PC-9 (cell line): Measurements from ENCODE around the gene SLC25A11. TPM values are rescaled to one million over a fixed set of nuclear protein-coding genes. Genes with fewer than 3 reads are reported as not detected.

Source experiments
- BruUV-seq: library from RNA; stranded (reverse); fragments of 400-500 nt; replicated peaks from 2 replicates; lab custom pipeline; 2021; lab: Mats Ljungman, UMichigan
- CTCF ChIA-PET: fragments of 300-600 bp; sonication (Branson Sonifier 250); formaldehyde crosslinking; loops from one replicate; lab custom pipeline; 2022; ENCODE audit warnings: antibody characterized with exemption; lab: Charles Lee
- POLR2A ChIA-PET: fragments of 300-600 bp; sonication (Branson Sonifier 250); formaldehyde crosslinking; loops from one replicate; lab custom pipeline; 2022; ENCODE audit warnings: antibody characterized with exemption; ENCODE audit not compliant: unreplicated experiment; lab: Charles Lee
- DNase-seq, 2 experiments: peaks; one replicate each; pipeline versions ENCODE4 v3.0.0 to v3.0.0-alpha.2; 2015 to 2022; ENCODE audit warnings: mixed read lengths in 1 of 2
- H2AFZ ChIP-seq: fragments of 200-600 bp; sonication (generic); 2 replicates; pipeline ENCODE4 v1.8.1; 2017; ENCODE audit warnings: antibody characterized with exemption
- H3F3A ChIP-seq: fragments of 200-600 bp; sonication (generic); 2 replicates; pipeline ENCODE4 v1.8.1; 2017; ENCODE audit warnings: antibody characterized with exemption, mild to moderate bottlenecking, low read depth; ENCODE audit not compliant: insufficient read depth
- H3K27ac ChIP-seq: fragments of 200-600 bp; sonication (generic); 2 replicates; pipeline ENCODE4 v1.6.1; 2016; ENCODE audit warnings: mixed run types
- H3K27me3 ChIP-seq: fragments of 200-600 bp; sonication (generic); 2 replicates; pipeline ENCODE4 v1.6.1; 2016; ENCODE audit warnings: low read depth, mixed run types; ENCODE audit not compliant: insufficient read depth
- H3K36me3 ChIP-seq: fragments of 200-600 bp; sonication (generic); 2 replicates; pipeline ENCODE4 v1.6.1; 2016; ENCODE audit warnings: low read depth, mixed run types
- H3K4me1 ChIP-seq: fragments of 200-600 bp; sonication (generic); replicated peaks from 2 replicates; pipeline ENCODE4 v1.6.1; 2016; ENCODE audit warnings: mixed run types; ENCODE audit not compliant: insufficient read depth
- H3K4me2 ChIP-seq: fragments of 200-600 bp; sonication (generic); 2 replicates; pipeline ENCODE4 v1.6.1; 2017; ENCODE audit warnings: mixed run types
- H3K4me3 ChIP-seq: fragments of 200-600 bp; sonication (generic); 2 replicates; pipeline ENCODE4 v1.6.1; 2016; ENCODE audit warnings: mixed run types
- H3K79me2 ChIP-seq: fragments of 200-600 bp; sonication (generic); 2 replicates; pipeline ENCODE4 v1.6.1; 2017; ENCODE audit warnings: low read depth, mixed run types
- H3K9me2 ChIP-seq: fragments of 200-600 bp; sonication (generic); 2 replicates; pipeline ENCODE4 v1.8.1; 2017; ENCODE audit warnings: mild to moderate bottlenecking; ENCODE audit not compliant: insufficient read depth
- H3K9me3 ChIP-seq: fragments of 200-600 bp; sonication (generic); 2 replicates; pipeline ENCODE4 v1.8.1; 2016; ENCODE audit warnings: low read depth; ENCODE audit not compliant: insufficient read depth
- H4K20me1 ChIP-seq: fragments of 200-600 bp; sonication (generic); 2 replicates; pipeline ENCODE4 v1.8.1; 2017; ENCODE audit not compliant: insufficient read depth
- EZH2 ChIP-seq: fragments of 200-600 bp; sonication (generic); IDR thresholded peaks from 2 replicates; pipeline ENCODE4 v1.8.0; 2017; ENCODE audit warnings: antibody characterized with exemption, low read depth
- intact Hi-C: fragments of 100-400 bp; cut with micrococcal nuclease; formaldehyde crosslinking; loops from one replicate; pipeline ENCODE4 v1.10.0; 2022; ENCODE audit not compliant: unreplicated experiment
- total RNA-seq: library from RNA; stranded (reverse); gene quantifications from 2 replicates; pipeline ENCODE4 v1.2.3, GENCODE V29; 2021
- TF ChIP-seq, protein P1 (sequence below): fragments of 200-600 bp; sonication (generic); conservative IDR thresholded peaks from 2 replicates; pipeline ENCODE4 v1.6.1; 2017; ENCODE audit warnings: mixed run types, antibody characterized with exemption, mild to moderate bottlenecking, moderate library complexity

SLC25A11 gene
- total RNA-seq, 1 experiment from 2014 or later, result 56.2 TPM

DNA sequence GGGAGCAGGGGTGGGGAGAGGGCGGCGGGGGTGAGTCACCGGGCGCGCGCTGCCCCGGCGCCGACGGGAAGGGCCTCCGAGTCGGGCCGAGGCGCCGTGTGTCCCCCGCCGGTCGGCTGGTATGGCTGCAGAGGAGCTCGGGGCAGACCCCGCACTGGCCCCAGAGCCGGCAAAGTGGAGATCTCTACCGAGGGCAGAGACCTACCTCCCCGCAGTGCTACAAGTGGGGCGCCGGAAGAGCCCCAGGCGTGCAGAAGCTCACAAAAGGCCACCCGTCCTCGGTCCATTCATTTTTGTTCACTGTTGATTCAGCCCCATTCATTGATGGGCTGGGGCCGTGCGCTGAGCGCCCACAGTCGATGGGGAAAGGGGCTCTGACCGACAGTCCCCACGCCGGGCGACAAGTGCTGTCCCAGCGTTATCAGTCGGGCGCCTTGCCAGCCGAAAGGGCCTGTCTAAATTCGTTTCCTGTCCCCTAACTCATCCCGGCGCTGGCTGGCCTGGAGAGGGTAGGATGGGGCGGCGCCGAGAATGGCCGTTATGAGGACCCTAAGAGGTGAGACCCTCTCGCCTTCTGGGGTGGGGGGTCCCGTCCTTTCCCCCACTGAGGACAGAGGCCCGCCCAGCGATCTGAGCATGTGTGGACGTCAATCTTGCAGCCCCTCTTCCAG lies 10.4 kb upstream of the SLC25A11 start:
- Histone ChIP-seq H3K27me3 (no peaks in the 10 kb centered on the region), H3K36me3 (peaks cover 17% of the 10 kb centered on the region), H4K20me1 (peaks cover 24% of the 10 kb centered on the region), H3K4me1 (peaks cover 33% of the 10 kb centered on the region), H3K27ac (peak overlapping the region; percentile 99), H3K4me2 (peak overlapping the region; percentile 84), H3K4me3 (peak overlapping the region; percentile 78), H3F3A (peaks cover 65% of the 10 kb centered on the region), H3K9me3 (no peaks in the 10 kb centered on the region), H2AFZ (peak overlapping the region; percentile 98), H3K9me2 (no peaks in the 10 kb centered on the region), H3K79me2 (peaks cover 39% of the 10 kb centered on the region)
- BruUV-seq, result TSS peak; percentile 69
- TF ChIP-seq, protein P1, sequence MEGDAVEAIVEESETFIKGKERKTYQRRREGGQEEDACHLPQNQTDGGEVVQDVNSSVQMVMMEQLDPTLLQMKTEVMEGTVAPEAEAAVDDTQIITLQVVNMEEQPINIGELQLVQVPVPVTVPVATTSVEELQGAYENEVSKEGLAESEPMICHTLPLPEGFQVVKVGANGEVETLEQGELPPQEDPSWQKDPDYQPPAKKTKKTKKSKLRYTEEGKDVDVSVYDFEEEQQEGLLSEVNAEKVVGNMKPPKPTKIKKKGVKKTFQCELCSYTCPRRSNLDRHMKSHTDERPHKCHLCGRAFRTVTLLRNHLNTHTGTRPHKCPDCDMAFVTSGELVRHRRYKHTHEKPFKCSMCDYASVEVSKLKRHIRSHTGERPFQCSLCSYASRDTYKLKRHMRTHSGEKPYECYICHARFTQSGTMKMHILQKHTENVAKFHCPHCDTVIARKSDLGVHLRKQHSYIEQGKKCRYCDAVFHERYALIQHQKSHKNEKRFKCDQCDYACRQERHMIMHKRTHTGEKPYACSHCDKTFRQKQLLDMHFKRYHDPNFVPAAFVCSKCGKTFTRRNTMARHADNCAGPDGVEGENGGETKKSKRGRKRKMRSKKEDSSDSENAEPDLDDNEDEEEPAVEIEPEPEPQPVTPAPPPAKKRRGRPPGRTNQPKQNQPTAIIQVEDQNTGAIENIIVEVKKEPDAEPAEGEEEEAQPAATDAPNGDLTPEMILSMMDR, result no peak
- TF ChIP-seq EZH2, result no peak
- ChIA-PET POLR2A (interaction anchor here (0.7 kb wide), 1 partner anchor 160 kb away, joined by 9 read pairs; no protein-coding TSS in a partner anchor), CTCF (interaction anchor here (0.6 to 0.9 kb wide), 2 partner anchors 15 to 469 kb away, joined by 3 read pairs; partner anchors contain the start of genes NUP88 and RPAIN)
- intact Hi-C loops, result no loop called here
- peak in 1 of 2 experiments; percentile 53 for DNase-seq

DNA sequence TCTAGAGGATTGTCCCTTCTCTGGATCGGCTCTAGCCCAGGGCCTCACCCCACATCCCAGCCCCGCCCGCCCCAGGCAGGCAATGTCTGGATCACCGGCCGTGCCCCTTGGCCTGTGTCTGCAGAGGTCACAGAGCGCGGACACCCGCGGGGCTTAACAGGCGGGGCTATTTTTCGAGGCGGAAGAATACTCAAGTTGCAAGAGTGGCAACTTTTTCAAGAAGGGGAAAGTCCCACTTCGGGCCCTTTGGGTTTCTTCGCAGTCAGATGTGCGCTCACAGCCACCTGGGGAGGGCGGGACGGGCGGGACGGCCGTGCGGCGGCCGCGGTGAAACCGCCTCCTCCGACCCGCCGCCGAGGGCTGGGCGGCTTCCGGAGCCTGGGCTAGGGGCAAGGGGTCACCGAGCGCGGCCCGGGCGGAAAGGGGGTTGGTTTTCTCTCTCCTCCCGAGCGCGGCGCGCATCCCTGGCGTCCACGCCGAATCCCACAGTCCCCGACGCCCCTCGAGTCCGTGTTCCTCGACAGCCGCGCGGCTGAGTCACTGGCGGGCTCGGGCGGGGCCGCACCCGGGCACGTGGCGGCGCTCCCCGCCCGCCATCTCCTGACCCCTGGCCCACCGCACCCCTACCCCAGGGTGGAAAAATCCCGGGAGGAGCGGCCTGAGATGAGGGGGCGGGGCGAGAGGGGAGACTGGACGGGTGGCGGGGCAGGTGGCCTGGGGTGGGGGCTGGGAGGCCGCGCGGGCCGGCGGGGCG lies 9.7 kb upstream of the SLC25A11 start:
- ChIA-PET POLR2A (interaction anchor here (0.6 to 3.0 kb wide), 4 partner anchors 18 to 270 kb away, joined by 3 to 42 read pairs (median 6); partner anchors contain the start of gene SPAG7), CTCF (interaction anchor here (0.6 to 0.9 kb wide), 3 partner anchors 15 to 470 kb away, joined by 3 read pairs; partner anchors contain the start of genes NUP88 and RPAIN)
- H3K27me3 ChIP-seq, result no peaks in the 10 kb centered on the region
- BruUV-seq, result no TSS peak
- H3K9me2 ChIP-seq, result no peaks in the 10 kb centered on the region
- peaks cover 39% of the 10 kb centered on the region for H3K4me1 ChIP-seq
- H3F3A ChIP-seq, result peaks cover 72% of the 10 kb centered on the region
- peak; percentile 73 to 94 for DNase-seq
- peak overlapping the region; percentile 84 for H3K4me2 ChIP-seq
- peaks cover 30% of the 10 kb centered on the region for H4K20me1 ChIP-seq
- H3K27ac ChIP-seq, result peak overlapping the region; percentile 99
- peak overlapping the region; percentile 99 for H3K4me3 ChIP-seq
- TF ChIP-seq, protein P1, result no peak
- no peak for TF ChIP-seq EZH2
- no peaks in the 10 kb centered on the region for H3K9me3 ChIP-seq
- peaks cover 21% of the 10 kb centered on the region for H3K36me3 ChIP-seq
- intact Hi-C loops, result loop anchor here (1.0 to 10.0 kb wide), 5 partner anchors 9 to 239 kb away; partner anchors contain the start of genes ARRB2, MINK1, RNF167 and SLC25A11
- H3K79me2 ChIP-seq, result peaks cover 46% of the 10 kb centered on the region
- H2AFZ ChIP-seq, result peak overlapping the region; percentile 74

DNA sequence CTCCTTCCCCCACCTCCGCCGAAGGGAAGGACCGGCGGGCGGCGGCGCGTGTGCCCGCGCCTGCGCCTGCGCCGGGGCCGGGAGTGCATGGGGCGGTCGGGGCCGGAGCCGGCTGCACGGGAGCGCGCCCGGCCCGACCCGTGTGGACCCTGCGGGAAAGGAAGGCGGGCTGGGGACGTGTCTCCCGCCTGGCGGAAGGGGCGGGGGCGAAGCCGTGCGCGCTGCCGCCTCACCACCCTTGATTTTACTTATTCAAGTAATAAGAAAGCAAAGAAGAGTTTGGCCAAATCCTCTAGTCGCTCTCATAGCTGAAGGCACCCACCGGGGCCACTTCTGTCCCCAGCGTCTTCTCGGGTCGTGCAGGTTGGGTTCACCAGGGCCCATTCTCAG lies 9.1 kb upstream of the SLC25A11 start:
- peaks cover 39% of the 10 kb centered on the region for H3K4me1 ChIP-seq
- peak overlapping the region; percentile 99 for H3K27ac ChIP-seq
- H3K4me3 ChIP-seq, result peak overlapping the region; percentile 99
- POLR2A ChIA-PET, result interaction anchor here (0.6 to 3.0 kb wide), 4 partner anchors 9 to 269 kb away, joined by 3 to 42 read pairs (median 8); partner anchors contain the start of genes RNF167, SLC25A11 and SPAG7
- TF ChIP-seq EZH2, result no peak
- TF ChIP-seq, protein P1, result no peak
- H4K20me1 ChIP-seq, result peaks cover 34% of the 10 kb centered on the region
- peak overlapping the region; percentile 84 for H3K4me2 ChIP-seq
- H3K9me2 ChIP-seq, result no peaks in the 10 kb centered on the region
- H2AFZ ChIP-seq, result peak overlapping the region; percentile 74
- peak; percentile 71 to 92 for DNase-seq
- CTCF ChIA-PET, result interaction anchor here (0.6 kb wide), 1 partner anchor 156 kb away, joined by 3 read pairs; no protein-coding TSS in a partner anchor
- BruUV-seq, result TSS peak; percentile 7
- H3K36me3 ChIP-seq, result peaks cover 21% of the 10 kb centered on the region
- H3K27me3 ChIP-seq, result no peaks in the 10 kb centered on the region
- intact Hi-C loops, result loop anchor here (1.0 to 10.0 kb wide), 6 partner anchors 9 to 239 kb away; partner anchors contain the start of genes ARRB2, INCA1, KIF1C and MINK1
- peaks cover 51% of the 10 kb centered on the region for H3K79me2 ChIP-seq
- peaks cover 78% of the 10 kb centered on the region for H3F3A ChIP-seq
- no peaks in the 10 kb centered on the region for H3K9me3 ChIP-seq
